Caco-2 (cell line): ENCODE measurements around the gene RNGTT. TPM values are rescaled to one million over a fixed set of nuclear protein-coding genes. Genes with fewer than 3 reads are reported as not detected.

Experiments
- BruUV-seq: library from RNA; stranded (reverse); fragments of 400-500 nt; replicated peaks from 2 replicates; lab custom pipeline; 2021; lab: Mats Ljungman, UMichigan
- CTCF ChIA-PET: fragments of 300-600 bp; sonication (Branson Sonifier 250); formaldehyde crosslinking; loops from one replicate; lab custom pipeline; 2022; ENCODE audit warnings: antibody characterized with exemption; lab: Charles Lee
- POLR2A ChIA-PET: fragments of 300-600 bp; sonication (Branson Sonifier 250); formaldehyde crosslinking; loops from one replicate; lab custom pipeline; 2022; ENCODE audit warnings: antibody characterized with exemption; lab: Charles Lee
- DNase-seq, 2 experiments: peaks; one replicate each; pipeline versions ENCODE4 v3.0.0 to v3.0.0-alpha.2; 2020 to 2022
- H3K27me3 ChIP-seq: replicated peaks from 2 replicates; pipeline ENCODE4 v1.6.0; 2011; ENCODE audit warnings: low read length; ENCODE audit not compliant: control insufficient read depth, insufficient read depth
- H3K36me3 ChIP-seq: 2 replicates; pipeline ENCODE4 v1.5.1; 2011; ENCODE audit warnings: low read length; ENCODE audit not compliant: control insufficient read depth, insufficient read depth
- H3K4me1 ChIP-seq: fragments of 250-450 bp; sonication (Bioruptor Pico); 2 replicates; pipeline ENCODE4 v1.5.1; 2020; ENCODE audit warnings: mild to moderate bottlenecking
- H3K4me3 ChIP-seq: 2 replicates; pipeline ENCODE4 v1.5.1; 2011; ENCODE audit warnings: low read depth, mild to moderate bottlenecking, control low read depth, low read length
- H3K9me3 ChIP-seq: fragments of 250-450 bp; sonication (Bioruptor Pico); 2 replicates; pipeline ENCODE4 v1.5.1; 2020; ENCODE audit warnings: mild to moderate bottlenecking, moderate library complexity
- H3K27ac Mint-ChIP-seq: one replicate; pipeline ENCODE4 v1.8.0; 2022; ENCODE audit warnings: mixed read lengths; ENCODE audit not compliant: unreplicated experiment
- H3K27me3 Mint-ChIP-seq: one replicate; pipeline ENCODE4 v1.8.0; 2022; ENCODE audit warnings: mixed read lengths; ENCODE audit not compliant: insufficient read depth, unreplicated experiment
- H3K36me3 Mint-ChIP-seq: one replicate; pipeline ENCODE4 v1.8.0; 2022; ENCODE audit warnings: mild to moderate bottlenecking, mixed read lengths; ENCODE audit not compliant: insufficient read depth, unreplicated experiment
- H3K4me1 Mint-ChIP-seq: one replicate; pipeline ENCODE4 v1.8.0; 2022; ENCODE audit warnings: low read depth, mixed read lengths; ENCODE audit not compliant: unreplicated experiment
- H3K4me3 Mint-ChIP-seq: one replicate; pipeline ENCODE4 v1.8.0; 2022; ENCODE audit warnings: mild to moderate bottlenecking, moderate library complexity, mixed read lengths; ENCODE audit not compliant: unreplicated experiment
- H3K9me3 Mint-ChIP-seq: one replicate; pipeline ENCODE4 v1.8.0; 2022; ENCODE audit warnings: mixed read lengths; ENCODE audit not compliant: unreplicated experiment
- intact Hi-C: fragments of 100-400 bp; cut with micrococcal nuclease; formaldehyde crosslinking; loops from one replicate; pipeline ENCODE4 v1.10.0; 2022; ENCODE audit not compliant: unreplicated experiment
- total RNA-seq: library from RNA; stranded (reverse); gene quantifications from 2 replicates; pipeline ENCODE4 v1.2.3, GENCODE V29; 2022
- TF ChIP-seq, protein P1 (sequence below), 2 experiments: fragments of 200-600 bp in 1 of 2; IDR thresholded peaks; 1 replicate in 1 of 2; 2 replicates in 1 of 2; pipeline versions ENCODE4 v1.5.1 to v1.8.0; 2011 to 2022; ENCODE audit warnings: antibody characterized with exemption in 1 of 2, control low read depth in 1 of 2, inconsistent platforms in 1 of 2, low read depth in 1 of 2, low read length in 1 of 2, mild to moderate bottlenecking in 1 of 2, moderate library complexity in 1 of 2; ENCODE audit not compliant: insufficient read depth in 1 of 2, severe bottlenecking in 1 of 2, unreplicated experiment in 1 of 2

The RNGTT gene
- total RNA-seq, 1 experiment from 2014 or later, result 17.7 TPM

DNA sequence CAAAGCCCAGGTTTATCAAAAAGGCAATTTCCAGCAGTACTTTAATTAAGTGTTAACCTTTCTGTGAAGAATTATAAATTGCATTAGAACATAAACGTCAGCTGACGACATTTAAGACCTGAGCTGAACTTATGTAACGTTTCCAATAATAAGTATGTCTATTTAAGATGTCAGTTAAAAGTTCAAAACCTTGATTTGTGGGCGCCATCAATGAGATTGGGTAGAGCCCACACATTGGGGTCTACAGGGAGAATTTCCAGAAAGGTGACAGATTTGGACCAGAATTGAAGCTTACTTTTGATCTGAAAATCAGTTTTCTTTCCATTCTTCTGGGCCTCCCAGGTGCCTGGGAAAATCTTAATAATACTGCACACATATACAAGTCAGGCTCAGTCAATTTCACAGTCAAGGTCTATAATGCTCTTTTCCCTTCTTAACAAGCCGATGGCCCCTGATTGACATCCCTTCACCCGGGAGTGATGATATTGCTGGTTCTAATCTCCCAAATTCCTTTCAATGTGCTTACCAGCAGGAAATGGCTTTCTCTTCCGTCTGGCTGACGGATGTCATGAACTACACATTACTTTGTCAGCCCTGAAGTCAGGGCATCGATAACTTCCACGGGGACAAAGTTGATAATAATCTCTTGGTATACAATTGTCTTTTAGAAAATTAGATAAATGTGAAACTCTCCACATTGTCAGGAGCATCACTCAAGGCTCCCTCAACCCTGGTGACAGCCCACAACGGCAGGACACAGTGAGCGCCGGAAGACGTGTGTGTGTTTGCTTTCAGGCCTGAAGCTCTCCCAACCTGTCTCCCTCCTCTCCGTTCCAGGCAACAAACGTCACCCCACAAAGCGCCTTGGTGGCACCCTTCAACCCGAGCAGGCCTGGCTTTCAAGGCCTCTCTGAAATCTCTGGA, 400.8 kb downstream of the RNGTT start:
- H3K4me1 ChIP-seq, result no peaks in the 10 kb centered on the region
- POLR2A ChIA-PET, result no interaction called here
- peaks cover 6% of the 10 kb centered on the region for H3K27me3 Mint-ChIP-seq
- H3K9me3 ChIP-seq, result no peaks in the 10 kb centered on the region
- H3K36me3 Mint-ChIP-seq, result no peaks in the 10 kb centered on the region
- CTCF ChIA-PET, result no interaction called here
- no peaks in the 10 kb centered on the region for H3K36me3 ChIP-seq
- no peak overlapping the region for H3K4me3 Mint-ChIP-seq
- TF ChIP-seq, protein P1, sequence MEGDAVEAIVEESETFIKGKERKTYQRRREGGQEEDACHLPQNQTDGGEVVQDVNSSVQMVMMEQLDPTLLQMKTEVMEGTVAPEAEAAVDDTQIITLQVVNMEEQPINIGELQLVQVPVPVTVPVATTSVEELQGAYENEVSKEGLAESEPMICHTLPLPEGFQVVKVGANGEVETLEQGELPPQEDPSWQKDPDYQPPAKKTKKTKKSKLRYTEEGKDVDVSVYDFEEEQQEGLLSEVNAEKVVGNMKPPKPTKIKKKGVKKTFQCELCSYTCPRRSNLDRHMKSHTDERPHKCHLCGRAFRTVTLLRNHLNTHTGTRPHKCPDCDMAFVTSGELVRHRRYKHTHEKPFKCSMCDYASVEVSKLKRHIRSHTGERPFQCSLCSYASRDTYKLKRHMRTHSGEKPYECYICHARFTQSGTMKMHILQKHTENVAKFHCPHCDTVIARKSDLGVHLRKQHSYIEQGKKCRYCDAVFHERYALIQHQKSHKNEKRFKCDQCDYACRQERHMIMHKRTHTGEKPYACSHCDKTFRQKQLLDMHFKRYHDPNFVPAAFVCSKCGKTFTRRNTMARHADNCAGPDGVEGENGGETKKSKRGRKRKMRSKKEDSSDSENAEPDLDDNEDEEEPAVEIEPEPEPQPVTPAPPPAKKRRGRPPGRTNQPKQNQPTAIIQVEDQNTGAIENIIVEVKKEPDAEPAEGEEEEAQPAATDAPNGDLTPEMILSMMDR (IDR thresholded peaks at IDR 0.05; ENCODE audit: insufficient read depth in 1 of 2, low read depth in 1 of 2, low read length in 1 of 2, severe bottlenecking in 1 of 2, unreplicated experiment in 1 of 2), result no peak
- peaks cover 12% of the 10 kb centered on the region for H3K9me3 Mint-ChIP-seq
- H3K27me3 ChIP-seq, result no peaks in the 10 kb centered on the region
- peaks cover 8% of the 10 kb centered on the region for H3K4me1 Mint-ChIP-seq
- intact Hi-C loops, result no loop called here
- H3K4me3 ChIP-seq, result no peak overlapping the region
- DNase-seq, result no peak
- no TSS peak for BruUV-seq
- no peak overlapping the region for H3K27ac Mint-ChIP-seq

DNA sequence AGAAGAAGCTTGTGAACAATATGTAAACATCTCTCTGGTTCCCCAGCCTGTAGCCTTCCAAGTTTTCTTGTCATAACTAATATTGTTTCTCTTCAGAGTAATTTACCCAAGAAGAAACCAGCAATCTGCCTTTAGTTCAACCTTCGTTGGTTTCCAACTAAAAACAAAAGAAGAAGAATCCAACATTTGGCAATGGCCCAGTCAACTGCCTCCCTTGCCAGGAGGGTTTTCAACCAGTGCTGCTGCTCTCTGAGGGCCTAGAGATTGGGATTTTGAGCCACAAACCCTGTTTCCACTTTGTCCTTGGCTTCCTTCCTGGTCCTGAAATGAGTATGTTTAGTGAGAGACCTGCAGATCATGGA, 401.5 kb downstream of the RNGTT start:
- no TSS peak for BruUV-seq
- intact Hi-C loops, result no loop called here
- no peaks in the 10 kb centered on the region for H3K27me3 ChIP-seq
- TF ChIP-seq, protein P1 (IDR thresholded peaks at IDR 0.05; ENCODE audit: insufficient read depth in 1 of 2, low read depth in 1 of 2, low read length in 1 of 2, severe bottlenecking in 1 of 2, unreplicated experiment in 1 of 2), result no peak
- no peak overlapping the region for H3K4me3 Mint-ChIP-seq
- H3K4me1 ChIP-seq, result no peaks in the 10 kb centered on the region
- H3K4me3 ChIP-seq, result no peak overlapping the region
- H3K9me3 ChIP-seq, result no peaks in the 10 kb centered on the region
- peaks cover 8% of the 10 kb centered on the region for H3K4me1 Mint-ChIP-seq
- no peaks in the 10 kb centered on the region for H3K36me3 ChIP-seq
- H3K9me3 Mint-ChIP-seq, result peaks cover 12% of the 10 kb centered on the region
- no peak overlapping the region for H3K27ac Mint-ChIP-seq
- POLR2A ChIA-PET, result no interaction called here
- no peaks in the 10 kb centered on the region for H3K36me3 Mint-ChIP-seq
- no peak for DNase-seq
- CTCF ChIA-PET, result no interaction called here
- peaks cover 6% of the 10 kb centered on the region for H3K27me3 Mint-ChIP-seq

DNA sequence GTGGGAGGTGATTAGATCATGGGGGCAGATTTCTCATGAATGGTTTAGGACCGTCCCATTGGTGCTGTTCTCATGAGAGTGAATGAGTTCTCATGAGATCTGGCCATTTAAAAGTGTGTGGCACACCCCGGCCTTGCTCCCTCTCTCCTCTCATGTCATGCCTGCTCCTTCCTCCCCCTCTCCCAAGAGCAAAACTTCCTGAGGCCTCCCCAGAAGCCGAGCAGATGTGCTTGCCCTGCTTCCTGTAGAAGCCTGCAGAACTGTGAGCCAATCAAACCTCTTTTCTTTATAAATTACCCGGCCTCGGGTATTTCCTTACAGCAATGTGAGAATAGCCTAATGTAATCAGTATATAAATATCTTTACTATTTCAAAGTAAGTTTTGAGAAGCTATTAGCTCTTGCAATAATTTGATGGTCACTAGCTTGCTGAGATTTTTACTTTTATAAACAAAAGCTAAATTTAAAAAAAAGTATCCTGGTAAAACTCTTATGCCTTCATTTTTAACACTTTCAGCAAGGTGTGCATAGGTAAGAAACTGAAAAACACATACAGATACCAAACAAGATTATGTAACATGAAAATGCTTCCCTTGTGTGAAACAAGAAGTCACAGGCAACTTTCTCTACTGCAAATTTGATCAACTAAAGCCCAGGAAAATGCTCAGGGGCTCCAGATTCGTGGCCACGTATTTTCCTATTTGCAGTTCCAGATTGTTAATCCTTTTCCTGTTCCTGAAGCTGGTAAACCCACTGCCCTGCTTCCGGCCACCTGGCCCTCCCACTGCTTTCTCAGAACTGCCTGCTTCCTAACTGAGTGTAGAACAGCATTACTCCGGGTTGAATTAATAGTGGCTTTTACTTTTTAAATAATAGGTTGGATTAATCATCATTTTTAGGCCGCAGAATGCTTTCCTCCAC, 402.1 kb downstream of the RNGTT start:
- Histone ChIP-seq H3K4me1 (no peaks in the 10 kb centered on the region), H3K9me3 (no peaks in the 10 kb centered on the region), H3K4me3 (no peak overlapping the region), H3K27me3 (no peaks in the 10 kb centered on the region), H3K36me3 (no peaks in the 10 kb centered on the region)
- Mint-ChIP-seq H3K27me3 (peaks cover 12% of the 10 kb centered on the region), H3K9me3 (peaks cover 9% of the 10 kb centered on the region), H3K4me1 (peaks cover 7% of the 10 kb centered on the region), H3K27ac (no peak overlapping the region), H3K36me3 (no peaks in the 10 kb centered on the region), H3K4me3 (no peak overlapping the region)
- ChIA-PET POLR2A (no interaction called here), CTCF (no interaction called here)
- intact Hi-C loops, result no loop called here
- BruUV-seq, result no TSS peak
- TF ChIP-seq, protein P1 (IDR thresholded peaks at IDR 0.05; ENCODE audit: insufficient read depth in 1 of 2, low read depth in 1 of 2, low read length in 1 of 2, severe bottlenecking in 1 of 2, unreplicated experiment in 1 of 2), result no peak
- DNase-seq, result no peak
